WTC11 (cell line): ENCODE results near the gene PCSK7. TPM values are rescaled to one million over a fixed set of nuclear protein-coding genes. Genes with fewer than 3 reads are reported as not detected.

Experiments
- ATAC-seq: fragments of 200-7000 bp; cut with Tn5 transposase; 2 replicates; pipeline ENCODE4 v1.10.0; 2021; ENCODE audit warnings: mild to moderate bottlenecking, moderate library complexity
- CTCF ChIA-PET: fragments of 300-600 bp; sonication (Branson Sonifier 250); formaldehyde crosslinking; loops from one replicate; lab custom pipeline; 2021; ENCODE audit warnings: antibody characterized with exemption; lab: Charles Lee
- POLR2A ChIA-PET: fragments of 350-600 bp; sonication (Branson Sonifier 250); formaldehyde crosslinking; loops from one replicate; lab custom pipeline; 2021; ENCODE audit warnings: antibody characterized with exemption; lab: Charles Lee
- DNase-seq: peaks from one replicate; pipeline ENCODE4 v3.0.0; 2021; ENCODE audit warnings: low spot score
- H3K27ac Mint-ChIP-seq: 2 replicates; pipeline ENCODE4 v1.8.0; 2021; ENCODE audit warnings: mixed read lengths
- H3K27me3 Mint-ChIP-seq: 2 replicates; pipeline ENCODE4 v1.8.0; 2021; ENCODE audit warnings: low read depth, mild to moderate bottlenecking, moderate library complexity, mixed read lengths
- H3K36me3 Mint-ChIP-seq: 2 replicates; pipeline ENCODE4 v1.8.0; 2021; ENCODE audit warnings: mixed read lengths
- H3K4me1 Mint-ChIP-seq: 2 replicates; pipeline ENCODE4 v1.8.0; 2022; ENCODE audit warnings: mixed read lengths
- H3K4me3 Mint-ChIP-seq: 2 replicates; pipeline ENCODE4 v1.8.0; 2021; ENCODE audit warnings: mild to moderate bottlenecking, moderate library complexity, mixed read lengths
- H3K9me3 Mint-ChIP-seq: 2 replicates; pipeline ENCODE4 v1.8.0; 2021; ENCODE audit warnings: mixed read lengths
- ATF1 ChIP-seq: sonication (generic); formaldehyde crosslinking; IDR thresholded peaks from 2 replicates; pipeline ENCODE4 v1.8.1; 2023; ENCODE audit warnings: mild to moderate bottlenecking, moderate library complexity, missing genetic modification reagents
- EMX1 ChIP-seq: fragments of 250-450 bp; sonication (Bioruptor Pico); IDR thresholded peaks from 2 replicates; pipeline ENCODE4 v1.8.0; 2021; ENCODE audit warnings: mild to moderate bottlenecking
- FOXJ3 ChIP-seq: sonication (generic); formaldehyde crosslinking; IDR thresholded peaks from 2 replicates; pipeline ENCODE4 v1.9.0; 2021; ENCODE audit warnings: missing genetic modification reagents, mild to moderate bottlenecking, borderline replicate concordance
- GABPB1 ChIP-seq: sonication (generic); formaldehyde crosslinking; IDR thresholded peaks from 2 replicates; pipeline ENCODE4 v1.8.1; 2023; ENCODE audit warnings: mild to moderate bottlenecking, missing genetic modification reagents
- GRHL2 ChIP-seq: fragments of 250-450 bp; sonication (Bioruptor Pico); IDR thresholded peaks from 2 replicates; pipeline ENCODE4 v1.8.0; 2022; ENCODE audit warnings: mild to moderate bottlenecking, moderate library complexity; ENCODE audit not compliant: insufficient replicate concordance, severe bottlenecking
- IRF2 ChIP-seq: sonication (generic); formaldehyde crosslinking; IDR thresholded peaks from 2 replicates; pipeline ENCODE4 v1.8.0; 2022; ENCODE audit warnings: low read depth, missing genetic modification reagents, borderline replicate concordance
- MXD4 ChIP-seq: fragments of 250-450 bp; sonication (Bioruptor Pico); IDR thresholded peaks from 2 replicates; pipeline ENCODE4 v1.8.0; 2021; ENCODE audit warnings: mild to moderate bottlenecking, moderate library complexity, borderline replicate concordance
- MYBL2 ChIP-seq: sonication (generic); formaldehyde crosslinking; IDR thresholded peaks from 2 replicates; pipeline ENCODE4 v1.8.1; 2023; ENCODE audit warnings: mild to moderate bottlenecking, moderate library complexity, missing genetic modification reagents
- NR3C1 ChIP-seq: sonication (generic); formaldehyde crosslinking; conservative IDR thresholded peaks from 2 replicates; pipeline ENCODE4 v1.8.1; 2023; ENCODE audit warnings: low read depth, mild to moderate bottlenecking, missing genetic modification reagents
- RORB ChIP-seq: fragments of 250-450 bp; sonication (Bioruptor Pico); IDR thresholded peaks from 2 replicates; pipeline ENCODE4 v1.9.0; 2021; ENCODE audit warnings: mild to moderate bottlenecking
- SMAD3 ChIP-seq: sonication (generic); formaldehyde crosslinking; IDR thresholded peaks from 2 replicates; pipeline ENCODE4 v1.8.0; 2022; ENCODE audit warnings: missing genetic modification reagents, mild to moderate bottlenecking, borderline replicate concordance
- SP1 ChIP-seq: sonication (generic); formaldehyde crosslinking; conservative IDR thresholded peaks from 2 replicates; pipeline ENCODE4 v1.8.1; 2022; ENCODE audit warnings: missing genetic modification reagents
- TEAD4 ChIP-seq: sonication (generic); formaldehyde crosslinking; IDR thresholded peaks from 2 replicates; pipeline ENCODE4 v1.8.0; 2022; ENCODE audit warnings: mild to moderate bottlenecking, missing genetic modification reagents
- ZNF121 ChIP-seq: sonication (generic); formaldehyde crosslinking; IDR thresholded peaks from 2 replicates; pipeline ENCODE4 v1.8.0; 2023; ENCODE audit warnings: missing genetic modification reagents
- ZNF138 ChIP-seq: sonication (generic); formaldehyde crosslinking; conservative IDR thresholded peaks from 2 replicates; pipeline ENCODE4 v1.8.1; 2022; ENCODE audit warnings: mild to moderate bottlenecking, moderate library complexity, missing genetic modification reagents
- ZNF232 ChIP-seq: sonication (generic); formaldehyde crosslinking; IDR thresholded peaks from 2 replicates; pipeline ENCODE4 v1.8.0; 2022; ENCODE audit warnings: mild to moderate bottlenecking, missing genetic modification reagents
- total RNA-seq: library from RNA; stranded (reverse); gene quantifications from 3 replicates; pipeline ENCODE4 v1.2.3, GENCODE V29; 2021
- TF ChIP-seq, protein P1 (sequence below): sonication (generic); formaldehyde crosslinking; IDR thresholded peaks from 2 replicates; pipeline ENCODE4 v1.8.1; 2022; ENCODE audit warnings: mild to moderate bottlenecking, missing genetic modification reagents, moderate library complexity, borderline replicate concordance
- TF ChIP-seq, protein P2 (sequence below): sonication (generic); formaldehyde crosslinking; conservative IDR thresholded peaks from 2 replicates; pipeline ENCODE4 v1.8.1; 2022; ENCODE audit warnings: mild to moderate bottlenecking, missing genetic modification reagents
- TF ChIP-seq, protein P3 (sequence below): fragments of 250-450 bp; sonication (Bioruptor Pico); IDR thresholded peaks from 2 replicates; pipeline ENCODE4 v1.8.0; 2021; ENCODE audit warnings: mild to moderate bottlenecking
- TF ChIP-seq, protein P4 (sequence below): sonication (generic); formaldehyde crosslinking; IDR thresholded peaks from 2 replicates; pipeline ENCODE4 v1.8.0; 2022; ENCODE audit warnings: mild to moderate bottlenecking, missing genetic modification reagents
- TF ChIP-seq, protein P5 (sequence below): sonication (generic); formaldehyde crosslinking; conservative IDR thresholded peaks from 2 replicates; pipeline ENCODE4 v1.8.1; 2023; ENCODE audit warnings: mild to moderate bottlenecking, low read depth, missing genetic modification reagents, moderate library complexity
- TF ChIP-seq, protein P6 (sequence below): sonication (generic); formaldehyde crosslinking; IDR thresholded peaks from 2 replicates; pipeline ENCODE4 v1.8.0; 2023; ENCODE audit warnings: mild to moderate bottlenecking, missing genetic modification reagents
- TF ChIP-seq, protein P7 (sequence below): sonication (generic); formaldehyde crosslinking; IDR thresholded peaks from 2 replicates; pipeline ENCODE4 v1.8.1; 2023; ENCODE audit warnings: mild to moderate bottlenecking, missing genetic modification reagents

PCSK7 gene
- total RNA-seq, 1 experiment from 2014 or later, result 48.9 TPM

DNA sequence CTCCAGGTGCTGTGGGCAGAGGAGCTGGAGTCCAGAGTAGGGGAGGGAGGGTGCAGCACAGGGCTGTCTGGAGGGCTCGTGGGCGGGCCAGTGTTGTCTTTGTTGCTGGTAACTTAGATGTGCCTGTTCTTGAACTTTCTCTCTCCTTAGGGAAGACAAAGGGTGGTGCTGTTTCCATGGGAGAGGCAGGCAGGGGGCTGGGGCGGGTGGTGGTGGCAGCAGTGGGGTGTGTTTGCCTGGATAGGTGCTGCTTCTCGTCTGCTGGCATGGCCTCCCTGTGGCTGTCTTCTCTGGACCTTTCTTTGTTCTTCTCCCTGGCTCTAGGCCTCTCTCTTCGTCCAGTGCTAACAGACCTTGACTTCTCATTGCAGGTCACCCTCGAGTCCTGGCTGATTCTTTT lies 44.9 kb downstream of the PCSK7 start (continued):
- TF ChIP-seq, protein P1, sequence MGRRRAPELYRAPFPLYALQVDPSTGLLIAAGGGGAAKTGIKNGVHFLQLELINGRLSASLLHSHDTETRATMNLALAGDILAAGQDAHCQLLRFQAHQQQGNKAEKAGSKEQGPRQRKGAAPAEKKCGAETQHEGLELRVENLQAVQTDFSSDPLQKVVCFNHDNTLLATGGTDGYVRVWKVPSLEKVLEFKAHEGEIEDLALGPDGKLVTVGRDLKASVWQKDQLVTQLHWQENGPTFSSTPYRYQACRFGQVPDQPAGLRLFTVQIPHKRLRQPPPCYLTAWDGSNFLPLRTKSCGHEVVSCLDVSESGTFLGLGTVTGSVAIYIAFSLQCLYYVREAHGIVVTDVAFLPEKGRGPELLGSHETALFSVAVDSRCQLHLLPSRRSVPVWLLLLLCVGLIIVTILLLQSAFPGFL (CRISPR knock-in tag), result no peak
- TF ChIP-seq, protein P2, sequence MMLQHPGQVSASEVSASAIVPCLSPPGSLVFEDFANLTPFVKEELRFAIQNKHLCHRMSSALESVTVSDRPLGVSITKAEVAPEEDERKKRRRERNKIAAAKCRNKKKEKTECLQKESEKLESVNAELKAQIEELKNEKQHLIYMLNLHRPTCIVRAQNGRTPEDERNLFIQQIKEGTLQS, result no peak
- no peak for TF ChIP-seq FOXJ3
- TF ChIP-seq, protein P3, sequence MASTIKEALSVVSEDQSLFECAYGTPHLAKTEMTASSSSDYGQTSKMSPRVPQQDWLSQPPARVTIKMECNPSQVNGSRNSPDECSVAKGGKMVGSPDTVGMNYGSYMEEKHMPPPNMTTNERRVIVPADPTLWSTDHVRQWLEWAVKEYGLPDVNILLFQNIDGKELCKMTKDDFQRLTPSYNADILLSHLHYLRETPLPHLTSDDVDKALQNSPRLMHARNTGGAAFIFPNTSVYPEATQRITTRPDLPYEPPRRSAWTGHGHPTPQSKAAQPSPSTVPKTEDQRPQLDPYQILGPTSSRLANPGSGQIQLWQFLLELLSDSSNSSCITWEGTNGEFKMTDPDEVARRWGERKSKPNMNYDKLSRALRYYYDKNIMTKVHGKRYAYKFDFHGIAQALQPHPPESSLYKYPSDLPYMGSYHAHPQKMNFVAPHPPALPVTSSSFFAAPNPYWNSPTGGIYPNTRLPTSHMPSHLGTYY, result no peak
- TF ChIP-seq, protein P4, sequence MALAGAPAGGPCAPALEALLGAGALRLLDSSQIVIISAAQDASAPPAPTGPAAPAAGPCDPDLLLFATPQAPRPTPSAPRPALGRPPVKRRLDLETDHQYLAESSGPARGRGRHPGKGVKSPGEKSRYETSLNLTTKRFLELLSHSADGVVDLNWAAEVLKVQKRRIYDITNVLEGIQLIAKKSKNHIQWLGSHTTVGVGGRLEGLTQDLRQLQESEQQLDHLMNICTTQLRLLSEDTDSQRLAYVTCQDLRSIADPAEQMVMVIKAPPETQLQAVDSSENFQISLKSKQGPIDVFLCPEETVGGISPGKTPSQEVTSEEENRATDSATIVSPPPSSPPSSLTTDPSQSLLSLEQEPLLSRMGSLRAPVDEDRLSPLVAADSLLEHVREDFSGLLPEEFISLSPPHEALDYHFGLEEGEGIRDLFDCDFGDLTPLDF (CRISPR knock-in tag), result no peak
- no peak for TF ChIP-seq EMX1 (CRISPR knock-in tag)
- TF ChIP-seq SMAD3 (CRISPR knock-in tag), result no peak
- TF ChIP-seq, all 79 proteins: peak for 0

DNA sequence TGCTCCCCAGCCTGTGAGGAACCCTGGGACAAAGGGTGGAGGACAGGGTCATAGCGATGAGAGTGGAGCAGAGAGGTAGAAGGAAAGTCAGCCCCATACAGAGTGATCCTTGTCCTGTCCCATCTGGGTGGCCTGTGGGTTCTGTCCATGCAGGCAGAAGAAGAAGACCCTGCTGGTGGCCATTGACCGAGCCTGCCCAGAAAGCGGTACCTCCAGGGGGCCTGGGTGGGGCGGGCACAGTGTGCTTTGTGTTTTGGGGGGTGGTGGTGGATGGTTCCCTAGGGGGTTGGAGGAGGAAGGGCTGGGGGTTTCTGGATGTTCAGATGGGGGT lies 45.5 kb downstream of the PCSK7 start:
- ATAC-seq (no peak), DNase-seq (no peak)
- H3K36me3 Mint-ChIP-seq, result peaks cover 7% of the 10 kb centered on the region; the same call in 1 of the 2 replicates
- TF ChIP-seq ZNF232 (CRISPR knock-in tag), result no peak
- TF ChIP-seq RORB (CRISPR knock-in tag), result no peak
- no peak for TF ChIP-seq TEAD4
- H3K27ac Mint-ChIP-seq, result no peak overlapping the region
- ChIA-PET POLR2A (no interaction called here), CTCF (no interaction called here)
- H3K27me3 Mint-ChIP-seq, result no peaks in the 10 kb centered on the region
- no peaks in the 10 kb centered on the region for H3K9me3 Mint-ChIP-seq
- H3K4me3 Mint-ChIP-seq, result no peak overlapping the region
- H3K4me1 Mint-ChIP-seq, result no peaks in the 10 kb centered on the region

DNA sequence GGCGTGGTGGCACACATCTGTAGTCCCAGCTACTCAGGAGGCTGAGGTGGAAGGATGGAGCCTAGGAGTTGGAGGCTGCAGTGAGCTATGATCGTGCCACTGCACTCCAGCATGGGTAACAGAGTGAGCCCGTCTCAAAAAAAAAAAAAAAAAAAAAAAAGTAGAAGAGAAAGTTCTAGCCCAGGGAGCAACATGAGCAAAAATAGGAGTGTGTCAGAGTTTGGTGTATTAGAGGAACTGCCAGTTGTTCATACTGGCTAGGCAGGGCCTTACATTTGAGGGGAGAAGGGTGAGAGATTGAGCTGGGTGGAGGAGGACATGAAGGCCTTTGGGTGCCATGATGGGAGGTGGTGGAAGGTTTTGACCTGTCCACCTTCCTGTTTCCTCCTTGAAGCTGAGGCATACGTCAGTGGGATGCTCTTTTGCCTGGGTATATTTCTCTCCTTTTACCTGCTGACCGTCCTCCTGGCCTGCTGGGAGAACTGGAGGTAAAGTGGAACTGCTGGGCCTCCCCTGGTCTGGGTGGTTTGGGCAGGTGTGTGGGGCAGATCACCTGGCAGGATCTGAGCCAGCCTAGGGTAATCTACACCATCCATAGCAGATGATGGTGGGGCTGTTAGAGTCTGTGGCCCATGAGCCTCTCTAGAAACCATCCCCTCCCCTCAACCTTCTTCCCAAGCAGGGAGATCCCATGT lies 46.0 kb downstream of the PCSK7 start:
- H3K4me1 Mint-ChIP-seq, result peaks cover 3% of the 10 kb centered on the region
- H3K27me3 Mint-ChIP-seq, result peaks cover 3% of the 10 kb centered on the region
- DNase-seq (no peak), ATAC-seq (no peak)
- CTCF ChIA-PET, result interaction anchor here (0.7 to 1.3 kb wide), 2 partner anchors 12 to 42 kb away, joined by 4 to 5 read pairs; partner anchors contain the start of gene PAFAH1B2
- no peak for TF ChIP-seq ZNF232 (CRISPR knock-in tag)
- no peak for TF ChIP-seq ZNF138 (CRISPR knock-in tag)
- no peak for TF ChIP-seq GABPB1 (CRISPR knock-in tag)
- TF ChIP-seq GRHL2 (CRISPR knock-in tag), result no peak
- TF ChIP-seq MXD4 (CRISPR knock-in tag), result no peak
- no peak for TF ChIP-seq MYBL2
- no peak for TF ChIP-seq IRF2
- no peak for TF ChIP-seq SP1
- no peak for TF ChIP-seq ZNF121 (CRISPR knock-in tag)
- TF ChIP-seq, protein P5, sequence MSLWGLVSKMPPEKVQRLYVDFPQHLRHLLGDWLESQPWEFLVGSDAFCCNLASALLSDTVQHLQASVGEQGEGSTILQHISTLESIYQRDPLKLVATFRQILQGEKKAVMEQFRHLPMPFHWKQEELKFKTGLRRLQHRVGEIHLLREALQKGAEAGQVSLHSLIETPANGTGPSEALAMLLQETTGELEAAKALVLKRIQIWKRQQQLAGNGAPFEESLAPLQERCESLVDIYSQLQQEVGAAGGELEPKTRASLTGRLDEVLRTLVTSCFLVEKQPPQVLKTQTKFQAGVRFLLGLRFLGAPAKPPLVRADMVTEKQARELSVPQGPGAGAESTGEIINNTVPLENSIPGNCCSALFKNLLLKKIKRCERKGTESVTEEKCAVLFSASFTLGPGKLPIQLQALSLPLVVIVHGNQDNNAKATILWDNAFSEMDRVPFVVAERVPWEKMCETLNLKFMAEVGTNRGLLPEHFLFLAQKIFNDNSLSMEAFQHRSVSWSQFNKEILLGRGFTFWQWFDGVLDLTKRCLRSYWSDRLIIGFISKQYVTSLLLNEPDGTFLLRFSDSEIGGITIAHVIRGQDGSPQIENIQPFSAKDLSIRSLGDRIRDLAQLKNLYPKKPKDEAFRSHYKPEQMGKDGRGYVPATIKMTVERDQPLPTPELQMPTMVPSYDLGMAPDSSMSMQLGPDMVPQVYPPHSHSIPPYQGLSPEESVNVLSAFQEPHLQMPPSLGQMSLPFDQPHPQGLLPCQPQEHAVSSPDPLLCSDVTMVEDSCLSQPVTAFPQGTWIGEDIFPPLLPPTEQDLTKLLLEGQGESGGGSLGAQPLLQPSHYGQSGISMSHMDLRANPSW (CRISPR knock-in tag), result no peak
- TF ChIP-seq, protein P6, sequence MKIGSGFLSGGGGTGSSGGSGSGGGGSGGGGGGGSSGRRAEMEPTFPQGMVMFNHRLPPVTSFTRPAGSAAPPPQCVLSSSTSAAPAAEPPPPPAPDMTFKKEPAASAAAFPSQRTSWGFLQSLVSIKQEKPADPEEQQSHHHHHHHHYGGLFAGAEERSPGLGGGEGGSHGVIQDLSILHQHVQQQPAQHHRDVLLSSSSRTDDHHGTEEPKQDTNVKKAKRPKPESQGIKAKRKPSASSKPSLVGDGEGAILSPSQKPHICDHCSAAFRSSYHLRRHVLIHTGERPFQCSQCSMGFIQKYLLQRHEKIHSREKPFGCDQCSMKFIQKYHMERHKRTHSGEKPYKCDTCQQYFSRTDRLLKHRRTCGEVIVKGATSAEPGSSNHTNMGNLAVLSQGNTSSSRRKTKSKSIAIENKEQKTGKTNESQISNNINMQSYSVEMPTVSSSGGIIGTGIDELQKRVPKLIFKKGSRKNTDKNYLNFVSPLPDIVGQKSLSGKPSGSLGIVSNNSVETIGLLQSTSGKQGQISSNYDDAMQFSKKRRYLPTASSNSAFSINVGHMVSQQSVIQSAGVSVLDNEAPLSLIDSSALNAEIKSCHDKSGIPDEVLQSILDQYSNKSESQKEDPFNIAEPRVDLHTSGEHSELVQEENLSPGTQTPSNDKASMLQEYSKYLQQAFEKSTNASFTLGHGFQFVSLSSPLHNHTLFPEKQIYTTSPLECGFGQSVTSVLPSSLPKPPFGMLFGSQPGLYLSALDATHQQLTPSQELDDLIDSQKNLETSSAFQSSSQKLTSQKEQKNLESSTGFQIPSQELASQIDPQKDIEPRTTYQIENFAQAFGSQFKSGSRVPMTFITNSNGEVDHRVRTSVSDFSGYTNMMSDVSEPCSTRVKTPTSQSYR (CRISPR knock-in tag), result no peak
- TF ChIP-seq, protein P7, sequence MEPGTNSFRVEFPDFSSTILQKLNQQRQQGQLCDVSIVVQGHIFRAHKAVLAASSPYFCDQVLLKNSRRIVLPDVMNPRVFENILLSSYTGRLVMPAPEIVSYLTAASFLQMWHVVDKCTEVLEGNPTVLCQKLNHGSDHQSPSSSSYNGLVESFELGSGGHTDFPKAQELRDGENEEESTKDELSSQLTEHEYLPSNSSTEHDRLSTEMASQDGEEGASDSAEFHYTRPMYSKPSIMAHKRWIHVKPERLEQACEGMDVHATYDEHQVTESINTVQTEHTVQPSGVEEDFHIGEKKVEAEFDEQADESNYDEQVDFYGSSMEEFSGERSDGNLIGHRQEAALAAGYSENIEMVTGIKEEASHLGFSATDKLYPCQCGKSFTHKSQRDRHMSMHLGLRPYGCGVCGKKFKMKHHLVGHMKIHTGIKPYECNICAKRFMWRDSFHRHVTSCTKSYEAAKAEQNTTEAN (CRISPR knock-in tag), result no peak
- no peak for TF ChIP-seq ATF1
- no peak for TF ChIP-seq NR3C1 (CRISPR knock-in tag)
- no peak overlapping the region for H3K4me3 Mint-ChIP-seq
- no peaks in the 10 kb centered on the region for H3K9me3 Mint-ChIP-seq
- POLR2A ChIA-PET, result no interaction called here
- H3K36me3 Mint-ChIP-seq, result peaks cover 7% of the 10 kb centered on the region; the same call in 1 of the 2 replicates
- H3K27ac Mint-ChIP-seq, result no peak overlapping the region
